Body of pancreas (tissue), 4 donors: Measurements from ENCODE around the gene GPRC5D. TPM values are rescaled to one million over a fixed set of nuclear protein-coding genes. Genes with fewer than 3 reads are reported as not detected.

Experiments
- ATAC-seq: fragments of 150-250 bp; one replicate; pipeline ENCODE4 v1.9.1; 2016
- DNase-seq, 4 donors: peaks; one replicate each; pipeline ENCODE4 v3.0.0-alpha.2; 2019
- H3K27ac ChIP-seq, 4 donors: fragments of 200-600 bp; sonication (generic); 1 replicate in 3 of 4; 2 replicates in 1 of 4; pipeline versions ENCODE4 v1.5.1 to v1.6.1; 2016 to 2019; ENCODE audit warnings: mild to moderate bottlenecking in 1 of 4, mixed read lengths in 1 of 4, moderate library complexity in 1 of 4
- H3K27me3 ChIP-seq, 2 donors: fragments of 200-600 bp; sonication (generic); one replicate each; pipeline ENCODE4 v1.6.0; 2016; ENCODE audit warnings: mild to moderate bottlenecking in 1 of 2
- H3K36me3 ChIP-seq, 2 donors: fragments of 200-600 bp; sonication (generic); replicated peaks in 1 of 2; 2 replicates each; pipeline ENCODE4 v1.5.1; 2016; ENCODE audit warnings: low read depth in 2 of 2; ENCODE audit not compliant: insufficient read depth in 1 of 2
- H3K4me1 ChIP-seq: fragments of 200-600 bp; sonication (generic); one replicate; pipeline ENCODE4 v1.6.0; 2016
- H3K4me3 ChIP-seq, 2 donors: fragments of 200-600 bp; sonication (generic); 1 replicate in 1 of 2; 2 replicates in 1 of 2; pipeline ENCODE4 v1.5.1; 2016 to 2019
- H3K9me3 ChIP-seq, 3 donors: fragments of 200-600 bp; sonication (generic); 1 replicate in 2 of 3; 2 replicates in 1 of 3; pipeline ENCODE4 v1.5.1; 2016
- CTCF ChIP-seq, 7 experiments: fragments of 450-650 bp in 4 of 7; fragments of 200-600 bp in 3 of 7; sonication (generic) in 3 of 7; IDR thresholded peaks; one replicate each; pipeline ENCODE4 v1.5.1; 2016 to 2019; ENCODE audit warnings: antibody characterized with exemption in 7 of 7
- POLR2A ChIP-seq, 3 donors: fragments of 450-650 bp; IDR thresholded peaks; one replicate each; pipeline ENCODE4 v1.6.1; 2016; ENCODE audit warnings: antibody characterized with exemption in 3 of 3, mild to moderate bottlenecking in 2 of 3
- WGBS, 2 donors: methylation state at CpG; one replicate each; pipeline ENCODE4 v1.1.5; 2017; 5-methylcytosine and 5-hydroxymethylcytosine counted together
- intact Hi-C: fragments of 100-400 bp; cut with DNase I; formaldehyde crosslinking; loops from one replicate; pipeline ENCODE4 v1.15.1; 2023
- total RNA-seq, 2 donors: library from RNA; depleted of rRNA; stranded (reverse); fragments of >200 nt; gene quantifications; one replicate each; pipeline ENCODE4 v1.1.0, GENCODE V29; 2016

Gene GPRC5D
- total RNA-seq, 2 donors from 2014 or later, result not detected

- Histone ChIP-seq H3K9me3 (no peaks in the 10 kb centered on the region), H3K4me1 (no peaks in the 10 kb centered on the region), H3K36me3 (no peaks in the 10 kb centered on the region), H3K4me3 (no peak overlapping the region), H3K27ac (no peak overlapping the region), H3K27me3 (no peaks in the 10 kb centered on the region)
- DNase-seq (peak; percentile 83 to 89 (median 86)), ATAC-seq (peak; percentile 96)
- no peak for TF ChIP-seq POLR2A (IDR thresholded peaks at IDR 0.05)
- TF ChIP-seq CTCF (IDR thresholded peaks at IDR 0.05), result peak; percentile 89 to 99 (median 96)
- intact Hi-C loops, result no loop called here
- 26 to 32% methylated on average over 19 of the region's 19 CpGs for WGBS, 2 donors
These were observed 35.6 kb downstream of the GPRC5D start for GRCh38 chr12:12916135-12916944.

DNA sequence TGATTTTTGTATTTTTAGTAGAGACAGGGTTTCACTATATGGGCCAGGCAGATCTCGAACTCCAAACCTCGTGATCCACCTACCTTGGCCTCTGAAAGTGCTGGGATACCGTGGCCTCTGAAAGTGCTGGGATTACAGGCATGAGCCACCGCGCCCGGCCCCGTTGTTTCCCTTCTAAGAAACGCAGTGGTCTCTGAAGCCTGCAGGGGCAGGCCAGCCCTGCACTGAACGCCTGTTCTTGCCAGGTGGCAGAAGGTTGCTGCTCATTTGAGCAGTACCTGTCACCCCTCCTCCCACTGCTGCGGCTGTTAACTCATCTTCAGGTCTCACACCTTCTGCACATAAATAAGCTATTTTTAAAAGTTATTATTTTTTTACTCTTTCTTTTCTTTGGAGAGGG lies 36.3 kb downstream of the GPRC5D start:
- Histone ChIP-seq H3K9me3 (no peaks in the 10 kb centered on the region), H3K36me3 (no peaks in the 10 kb centered on the region), H3K4me3 (no peak overlapping the region), H3K27me3 (no peaks in the 10 kb centered on the region), H3K4me1 (no peaks in the 10 kb centered on the region), H3K27ac (no peak overlapping the region)
- no peak for DNase-seq
- 68 to 69% methylated on average over 10 of the region's 10 CpGs for WGBS, 2 donors
- intact Hi-C loops, result no loop called here
- no peak for ATAC-seq
- TF ChIP-seq POLR2A (IDR thresholded peaks at IDR 0.05) (no peak), CTCF (IDR thresholded peaks at IDR 0.05) (no peak)

GRCh38 chr12:12912711-12913110 lies 39.3 kb downstream of the GPRC5D start:
- ATAC-seq (no peak), DNase-seq (no peak)
- TF ChIP-seq CTCF (IDR thresholded peaks at IDR 0.05), result no peak
- no peak for TF ChIP-seq POLR2A (IDR thresholded peaks at IDR 0.05)
- Histone ChIP-seq H3K27ac (no peak overlapping the region), H3K4me1 (peaks cover 6% of the 10 kb centered on the region), H3K9me3 (no peaks in the 10 kb centered on the region), H3K27me3 (no peaks in the 10 kb centered on the region), H3K36me3 (no peaks in the 10 kb centered on the region), H3K4me3 (no peak overlapping the region)
- intact Hi-C loops, result loop anchor here (5.0 kb wide), 1 partner anchor 305 kb away; no protein-coding TSS in a partner anchor
- WGBS, 2 donors, result 85 to 91% methylated on average over 5 of the region's 5 CpGs

DNA sequence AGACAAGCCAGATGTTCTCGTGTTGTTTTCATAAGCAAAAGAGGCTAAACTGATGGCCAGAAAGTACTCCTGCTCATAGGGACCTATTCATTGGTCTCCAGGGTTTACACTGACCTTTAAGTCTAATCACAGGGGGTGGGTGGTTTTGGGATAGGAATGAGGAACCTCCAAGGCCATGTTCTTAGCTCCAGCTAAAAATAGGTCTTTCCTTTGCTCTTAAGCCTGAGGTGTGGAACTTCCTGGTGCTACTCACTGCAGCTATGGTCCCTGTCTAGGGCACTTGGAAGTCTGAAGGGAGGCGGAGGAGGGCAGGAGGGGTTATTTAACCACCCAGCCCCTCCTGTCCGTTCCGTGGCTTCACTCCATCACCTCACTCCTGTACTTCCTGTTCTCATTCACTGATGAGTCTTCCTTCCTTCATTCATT lies 42.0 kb downstream of the GPRC5D start:
- 58 to 65% methylated on average over 4 of the region's 4 CpGs for WGBS, 2 donors
- no peaks in the 10 kb centered on the region for H3K36me3 ChIP-seq
- no peaks in the 10 kb centered on the region for H3K27me3 ChIP-seq
- DNase-seq (peak in 1 of 4 donors; percentile 29), ATAC-seq (peak; percentile 42)
- no peak overlapping the region for H3K4me3 ChIP-seq
- peaks cover 6% of the 10 kb centered on the region for H3K4me1 ChIP-seq
- TF ChIP-seq CTCF (IDR thresholded peaks at IDR 0.05) (no peak), POLR2A (IDR thresholded peaks at IDR 0.05) (no peak)
- intact Hi-C loops, result loop anchor here (5.0 kb wide), 1 partner anchor 307 kb away; no protein-coding TSS in a partner anchor
- H3K9me3 ChIP-seq, result no peaks in the 10 kb centered on the region
- H3K27ac ChIP-seq, result no peak overlapping the region
